ENCODE results near the gene KBTBD6. TPM values are rescaled to one million over a fixed set of nuclear protein-coding genes. Genes with fewer than 3 reads are reported as not detected.

KBTBD6 gene
- polyA plus RNA-seq, 1 of the 3 experiments (the other 2 are of a cell fraction): 1.9 TPM

DNA sequence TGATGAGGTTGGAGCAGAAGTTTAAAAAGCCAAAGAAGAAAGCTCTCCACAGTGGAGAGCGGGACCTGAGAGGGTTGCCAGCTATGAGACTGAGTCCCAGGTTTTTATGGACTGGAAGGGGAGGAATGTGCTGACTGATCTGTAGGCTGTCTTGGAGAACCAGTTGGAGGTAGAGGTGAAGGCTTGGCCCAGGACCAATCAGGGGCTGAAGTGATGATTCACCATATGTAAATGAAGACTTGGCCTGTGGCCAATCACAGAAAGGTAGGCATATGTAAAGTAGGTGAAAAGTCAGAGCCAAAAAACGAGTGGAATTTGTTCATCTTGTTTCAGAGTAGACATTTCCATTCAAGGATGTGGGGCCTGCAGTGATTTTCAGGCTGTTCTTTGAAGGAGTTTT, 17.5 kb upstream of the KBTBD6 start:
- no peak overlapping the region for H2AFZ ChIP-seq (ENCODE audit: low read depth)
- no peak overlapping the region; a peak in 1 of 4 replicates for H3K4me3 ChIP-seq (ENCODE audit: low read depth in 2 of 2, low read length in 1 of 2)
- no peaks in the 10 kb centered on the region for H3F3A ChIP-seq (replicated peaks; ENCODE audit: insufficient read depth)
- no peak overlapping the region for H3K4me2 ChIP-seq
- TF ChIP-seq USF1 (IDR thresholded peaks at IDR 0.05; ENCODE audit: borderline replicate concordance, low read depth): no peak
- no peak for TF ChIP-seq FOXJ3 (CRISPR knock-in tag; IDR thresholded peaks at IDR 0.05)
- TF ChIP-seq CHD2 (IDR thresholded peaks at IDR 0.05; ENCODE audit: low read length, partially characterized antibody): no peak
- no peak for TF ChIP-seq NRF1 (IDR thresholded peaks at IDR 0.05; ENCODE audit: low read depth, low read length)
- no peak for TF ChIP-seq ELF1 (IDR thresholded peaks at IDR 0.05)
- TF ChIP-seq MEF2A (IDR thresholded peaks at IDR 0.05; ENCODE audit: borderline replicate concordance, low read depth): no peak
- no peak for TF ChIP-seq REST (IDR thresholded peaks at IDR 0.05; ENCODE audit: low read depth, low read length)
- no peak for TF ChIP-seq TEAD4 (IDR thresholded peaks at IDR 0.05; ENCODE audit: borderline replicate concordance, insufficient read depth)
- no peak for TF ChIP-seq RCOR1 (IDR thresholded peaks at IDR 0.05; ENCODE audit: low read length)
- TF ChIP-seq MXI1 (IDR thresholded peaks at IDR 0.05; ENCODE audit: low read depth, low read length): no peak
- TF ChIP-seq NFIC (IDR thresholded peaks at IDR 0.05; ENCODE audit: borderline replicate concordance): no peak
- TF ChIP-seq EZH2phosphoT487 (IDR thresholded peaks at IDR 0.05; ENCODE audit: borderline replicate concordance, low read depth): no peak
- no peak for TF ChIP-seq POLR2AphosphoS5 (IDR thresholded peaks at IDR 0.05; ENCODE audit: low read depth, low read length)
- no peak for DNase-seq
- H3K27me3 ChIP-seq (ENCODE audit: insufficient read depth): no peaks in the 10 kb centered on the region
- 55% methylated on average over 2 of the region's 2 CpGs for WGBS (ENCODE audit: low lambda C conversion rate)
- H3K9me2 ChIP-seq: no peaks in the 10 kb centered on the region
- no peaks in the 10 kb centered on the region for H4K20me1 ChIP-seq (ENCODE audit: insufficient read depth)
- no peaks in the 10 kb centered on the region for H3K4me1 ChIP-seq (ENCODE audit: control insufficient read depth in 1 of 2, insufficient read depth in 2 of 2, low read depth in 1 of 2, low read length in 1 of 2)
- H3K36me3 ChIP-seq (replicated peaks in 1 of 2; ENCODE audit: control insufficient read depth in 1 of 2, insufficient read depth in 2 of 2, low read length in 1 of 2): no peaks in the 10 kb centered on the region
- H3K9ac ChIP-seq: no peak overlapping the region
- peaks cover 3% of the 10 kb centered on the region; the same call in 1 of the 2 replicates for H3K9me3 ChIP-seq
- ChIA-PET POLR2A (no interaction called here), CTCF (no interaction called here)
- no peak overlapping the region for H3K27ac ChIP-seq (ENCODE audit: low read depth in 2 of 2, low read length in 1 of 2)
- no peaks in the 10 kb centered on the region for H3K79me2 ChIP-seq (ENCODE audit: insufficient read depth)
